Activated CD8-positive, alpha-beta memory T cell treated with anti-CD3 and anti-CD28 coated beads for 48 hours (primary cell): ENCODE results near the gene TMEM44.
"Not testable (repeated sequence)": the region's sequence is repeated elsewhere in the genome, so short reads cannot be mapped to it uniquely, and the experiment has no call there.

Experiments
- DNase-seq, 3 experiments: peaks; one replicate each; pipeline ENCODE4 v3.0.0-alpha.2; 2020; ENCODE audit warnings: low read depth in 2 of 3, low spot score in 2 of 3

TMEM44 gene

DNA sequence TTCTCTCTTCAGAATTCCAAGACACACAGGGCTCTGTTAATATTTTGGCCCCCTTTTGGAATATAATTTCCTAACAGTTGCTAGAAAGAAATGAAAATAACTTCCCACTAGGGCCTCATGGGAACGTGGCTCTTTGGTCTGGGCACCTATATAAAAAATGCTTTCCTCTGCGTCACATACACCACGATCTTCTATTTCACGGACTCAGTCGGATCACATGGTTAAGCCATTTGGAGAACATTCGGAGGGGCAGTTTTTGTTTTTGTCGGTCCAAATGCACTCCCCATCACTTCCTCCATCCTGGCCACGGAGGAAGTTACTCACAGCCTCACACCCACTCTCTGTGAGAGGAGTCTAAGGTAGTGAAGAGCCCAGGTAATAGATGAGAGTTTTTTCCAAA, 21.0 kb downstream of the TMEM44 start:
- no peak for DNase-seq

DNA sequence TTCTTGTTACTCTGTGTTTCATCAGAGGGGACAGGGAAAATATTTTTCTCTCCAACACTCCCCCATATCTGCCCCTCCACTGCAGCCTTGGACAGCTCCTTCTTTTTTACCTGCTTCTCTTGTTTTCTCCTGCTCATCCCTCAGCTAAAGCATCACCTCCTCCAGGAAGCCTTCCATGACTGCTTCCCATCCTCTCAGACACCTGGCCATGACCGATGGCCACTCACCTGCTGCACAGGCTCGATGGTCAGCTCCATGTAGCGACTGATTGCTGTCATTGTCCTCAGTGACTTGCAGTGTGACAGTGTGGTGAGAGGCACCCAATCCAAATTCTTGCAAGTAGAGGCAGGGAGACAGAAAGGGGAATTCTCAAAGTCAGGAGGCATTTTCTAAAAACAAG, 22.5 kb downstream of the TMEM44 start:
- no peak for DNase-seq

DNA sequence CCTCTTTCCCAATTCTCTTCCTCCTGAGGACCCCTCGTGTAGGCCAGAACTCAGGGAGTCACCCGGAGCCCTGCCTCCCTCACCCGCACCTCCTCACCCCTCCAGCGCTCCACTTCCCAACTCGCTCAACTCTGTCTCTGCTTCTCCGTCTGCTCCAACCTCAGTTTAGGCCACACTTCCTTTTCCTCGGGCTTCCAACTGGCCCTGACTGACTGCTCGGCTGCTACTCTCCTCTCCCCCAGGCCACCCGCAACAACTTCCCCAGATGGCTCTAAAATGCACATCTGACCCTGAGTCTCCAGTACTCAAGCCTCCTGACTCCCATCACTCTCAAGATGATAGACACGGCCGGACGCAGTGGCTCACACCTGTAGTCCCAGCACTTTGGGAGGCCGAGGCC, 23.6 kb downstream of the TMEM44 start:
- no peak for DNase-seq

DNA sequence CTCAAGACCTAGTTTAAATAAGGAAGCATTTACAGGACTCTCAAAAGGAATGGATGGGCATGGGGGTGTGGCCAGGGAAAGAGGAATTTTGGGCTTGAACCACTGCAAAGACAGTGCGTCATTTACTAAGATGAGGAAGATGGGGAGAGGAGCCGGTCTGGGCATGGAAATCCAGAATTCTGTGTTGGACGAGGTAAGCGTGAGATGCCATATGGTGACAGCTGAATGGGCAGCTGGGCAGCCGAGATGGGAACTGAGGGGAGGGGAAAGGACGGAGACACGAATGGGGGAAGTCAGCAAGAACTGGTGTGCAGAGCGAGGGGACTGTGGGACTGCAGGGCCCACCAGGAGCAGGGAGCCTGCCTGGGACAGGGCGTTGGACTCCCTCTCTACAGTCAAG, 24.2 kb downstream of the TMEM44 start:
- no peak for DNase-seq

DNA sequence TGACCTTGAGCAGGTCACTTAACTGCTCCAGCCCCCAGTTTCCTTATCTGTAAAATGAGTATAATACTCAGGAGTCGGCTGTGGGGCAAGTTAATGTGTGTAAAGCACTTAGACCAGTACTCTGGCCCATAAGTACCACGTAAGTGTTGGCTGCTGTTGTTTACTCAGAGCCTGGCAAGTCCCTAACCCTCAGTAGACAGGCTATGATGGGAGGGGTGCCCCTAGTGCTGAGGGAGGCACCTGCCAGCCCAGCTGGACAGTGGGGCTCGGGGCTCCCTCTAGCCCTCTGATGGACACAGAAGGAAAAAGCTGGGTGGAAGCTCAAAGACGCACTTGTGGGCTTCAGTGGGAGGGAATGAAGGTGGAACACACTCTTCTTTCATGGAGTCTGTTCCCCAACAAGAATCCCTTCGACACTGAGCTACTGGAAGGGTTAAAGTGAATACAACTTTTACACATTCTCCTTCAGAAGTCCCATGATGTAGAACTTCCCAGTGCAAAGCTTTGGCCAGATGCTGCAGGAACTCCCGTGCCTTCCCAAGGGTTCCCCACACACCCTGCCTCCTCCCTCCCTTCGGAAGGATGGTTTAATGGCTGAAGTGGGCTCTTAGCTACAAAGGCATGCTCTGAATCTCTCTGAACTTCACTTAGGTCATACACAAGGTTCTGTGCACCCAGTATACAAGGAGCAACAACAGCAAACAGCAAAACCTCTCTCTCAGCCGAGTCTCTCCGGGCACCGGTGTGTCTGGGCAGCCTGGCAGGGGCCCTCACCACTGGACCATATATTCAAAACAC, 25.4 kb downstream of the TMEM44 start:
- DNase-seq = no peak

DNA sequence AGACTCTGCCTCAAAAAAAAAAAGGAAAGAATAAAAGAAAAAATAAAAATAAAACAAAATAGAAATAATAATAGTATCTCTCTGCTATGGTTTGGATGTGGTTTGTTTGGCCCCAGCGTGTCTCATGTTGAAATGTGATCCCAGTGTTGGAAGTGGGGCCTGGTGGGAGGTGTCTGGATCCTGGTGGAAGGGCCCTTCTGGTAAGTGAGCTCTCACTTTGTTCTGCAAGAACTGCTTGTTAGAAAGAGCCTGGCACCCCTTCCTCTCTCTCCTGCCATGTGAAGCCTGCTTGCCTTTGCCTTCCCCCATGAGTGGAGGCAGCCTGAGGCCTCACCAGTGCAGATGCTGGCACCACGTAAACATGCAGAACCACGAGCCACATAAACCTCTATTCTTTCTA, 26.3 kb downstream of the TMEM44 start:
- no peak for DNase-seq

DNA sequence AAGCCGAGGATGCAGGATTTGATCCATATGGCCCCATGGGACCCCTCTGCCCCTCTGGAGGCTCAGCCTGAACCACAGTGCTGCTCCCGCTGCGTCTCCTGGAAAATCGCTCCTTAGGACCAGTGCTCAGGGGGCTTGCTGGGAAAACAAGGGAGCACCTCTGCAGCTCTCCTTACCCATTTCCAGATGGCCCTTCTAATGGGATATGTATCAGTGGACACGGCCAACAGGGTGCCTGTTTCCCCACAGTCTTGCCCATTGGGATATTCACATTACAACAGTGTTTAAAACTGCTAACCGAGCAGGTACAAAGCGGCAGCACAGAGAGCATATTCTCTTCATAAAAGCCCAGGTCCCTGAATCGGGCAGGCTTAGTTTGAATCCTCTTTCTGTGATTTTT, 27.1 kb downstream of the TMEM44 start:
- no peak for DNase-seq

DNA sequence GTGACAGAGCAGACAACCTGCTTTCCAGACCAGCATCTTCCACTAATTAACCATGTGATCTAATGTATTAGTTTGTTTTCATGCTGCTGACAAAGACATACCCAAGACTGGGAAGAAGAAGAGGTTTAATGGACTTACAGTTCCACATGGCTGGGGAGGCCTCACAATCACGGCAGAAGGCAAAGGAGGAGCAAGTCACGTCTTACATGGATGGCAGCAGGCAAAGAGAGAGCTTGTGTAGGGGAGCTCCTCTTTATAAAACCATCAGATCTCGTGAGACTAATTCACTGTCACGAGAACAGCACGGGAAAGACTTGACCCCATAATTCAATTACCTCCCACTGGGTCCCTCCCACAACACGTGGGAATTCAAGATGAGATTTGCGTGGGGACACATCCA, 27.9 kb downstream of the TMEM44 start:
- DNase-seq = not testable (repeated sequence)

DNA sequence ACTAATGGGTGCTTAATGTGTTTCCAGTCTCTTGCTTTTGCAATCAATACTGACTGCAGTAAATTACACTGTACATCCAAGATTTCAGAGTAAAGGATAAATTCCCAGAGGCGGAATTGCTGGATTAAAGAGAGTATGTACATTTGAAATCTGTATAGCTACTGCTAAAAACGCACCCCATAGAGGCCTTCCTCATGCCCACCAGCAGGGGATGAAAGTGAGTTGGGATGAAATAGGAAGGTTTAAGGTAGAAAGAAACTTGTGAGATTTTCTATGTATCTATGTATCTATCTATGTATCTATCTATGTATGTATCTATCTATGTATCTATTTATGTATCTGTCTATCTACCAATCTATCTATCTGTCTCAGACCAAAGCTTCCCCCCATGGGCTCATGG, 28.4 kb downstream of the TMEM44 start:
- DNase-seq = no peak

DNA sequence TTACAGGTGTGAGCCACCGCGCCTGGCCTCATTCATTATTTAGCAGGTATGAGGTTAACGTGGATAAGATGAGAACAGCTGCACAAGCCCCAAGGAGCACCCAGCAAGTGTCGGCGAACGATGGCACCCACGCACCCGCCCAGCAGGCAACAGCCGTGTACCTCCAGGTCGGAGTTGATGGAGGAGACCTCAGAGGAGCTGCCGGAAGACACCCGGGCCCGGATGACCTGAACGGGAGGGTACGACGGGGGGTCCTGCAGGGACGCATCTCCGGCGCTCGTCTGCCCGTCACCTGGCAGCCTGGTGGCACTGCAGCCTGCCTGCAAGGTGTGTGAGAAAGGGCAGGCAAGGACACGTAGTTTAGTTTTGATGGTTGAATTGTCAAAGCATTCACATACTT, 29.1 kb downstream of the TMEM44 start:
- no peak for DNase-seq

DNA sequence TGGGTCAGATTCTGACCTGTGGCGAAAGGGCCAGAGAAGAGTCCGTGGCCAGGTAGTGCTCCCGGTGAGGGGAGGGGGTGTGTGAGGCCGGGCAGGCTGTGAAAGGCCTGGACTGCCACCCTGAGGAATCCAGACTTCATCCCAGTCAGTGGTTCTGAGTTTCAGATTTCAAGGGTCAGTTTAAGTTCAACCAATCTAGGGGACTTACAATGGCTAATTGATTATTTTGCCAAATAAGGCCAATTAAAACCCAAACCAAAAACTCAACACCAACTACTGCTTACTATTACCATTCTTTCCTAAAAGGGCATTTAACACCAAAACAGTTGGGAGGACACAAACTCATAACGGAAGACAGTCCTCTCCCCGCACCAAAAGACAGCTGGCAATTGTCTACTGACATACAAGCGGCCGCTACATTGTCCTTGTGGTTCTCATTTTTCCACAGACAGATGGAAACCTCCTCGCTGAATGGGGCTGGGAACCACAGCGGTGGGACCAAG, 30.5 kb downstream of the TMEM44 start:
- no peak for DNase-seq

DNA sequence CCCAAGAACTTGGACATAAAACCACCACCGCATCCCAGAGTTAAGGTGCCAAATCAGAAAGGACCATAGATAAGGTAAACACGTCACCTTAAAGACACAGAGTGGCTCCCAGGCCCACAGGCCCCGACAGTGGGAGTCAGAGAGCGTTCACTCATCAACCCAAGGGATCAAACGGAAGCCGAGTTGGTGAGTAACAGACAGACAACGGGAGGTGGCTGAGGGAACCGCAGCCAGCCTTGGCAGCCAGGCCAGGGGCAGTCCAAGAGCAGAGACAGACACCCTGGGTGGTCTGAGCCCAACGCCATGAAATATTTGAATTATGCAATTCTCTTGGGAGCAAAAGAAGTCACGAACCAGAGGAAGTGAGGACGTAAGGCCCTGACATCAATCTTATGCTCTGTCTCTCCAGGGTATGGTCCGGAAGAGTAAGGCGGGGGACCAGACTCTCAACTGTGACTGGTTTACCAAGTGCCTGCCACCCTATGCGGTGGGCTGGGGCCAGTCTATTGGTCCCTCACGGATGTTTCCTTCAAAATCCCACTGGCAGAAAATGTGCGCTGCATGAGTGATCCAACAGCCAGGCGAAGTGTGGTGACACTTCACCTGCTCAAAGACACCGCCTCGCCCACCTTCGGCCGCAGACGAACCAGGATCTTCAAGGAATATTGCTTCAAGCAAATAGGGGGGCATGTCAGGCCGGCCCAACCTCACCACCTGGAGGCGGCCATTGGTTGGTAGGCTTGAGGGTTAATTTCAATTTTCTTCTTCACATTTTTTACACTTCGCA, 34.3 kb downstream of the TMEM44 start:
- no peak for DNase-seq

DNA sequence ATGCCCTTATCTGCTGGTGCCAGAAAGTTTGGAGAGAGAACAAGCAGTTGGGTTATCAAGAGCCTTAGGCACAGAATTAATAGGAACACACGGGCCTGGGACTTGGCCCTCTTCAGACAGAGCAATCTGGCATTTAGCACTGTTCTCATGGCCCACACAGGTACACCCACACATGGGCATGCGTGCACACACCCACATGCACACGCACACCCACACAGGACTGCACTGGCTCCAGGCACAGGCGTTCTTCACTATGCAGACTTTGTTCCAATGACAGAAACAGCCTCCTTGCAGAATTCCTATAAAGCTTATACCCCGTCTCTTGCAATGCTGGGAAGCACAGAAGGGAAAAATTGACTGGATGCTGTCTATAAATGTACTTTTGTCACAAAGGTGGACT, 36.3 kb downstream of the TMEM44 start:
- no peak for DNase-seq

DNA sequence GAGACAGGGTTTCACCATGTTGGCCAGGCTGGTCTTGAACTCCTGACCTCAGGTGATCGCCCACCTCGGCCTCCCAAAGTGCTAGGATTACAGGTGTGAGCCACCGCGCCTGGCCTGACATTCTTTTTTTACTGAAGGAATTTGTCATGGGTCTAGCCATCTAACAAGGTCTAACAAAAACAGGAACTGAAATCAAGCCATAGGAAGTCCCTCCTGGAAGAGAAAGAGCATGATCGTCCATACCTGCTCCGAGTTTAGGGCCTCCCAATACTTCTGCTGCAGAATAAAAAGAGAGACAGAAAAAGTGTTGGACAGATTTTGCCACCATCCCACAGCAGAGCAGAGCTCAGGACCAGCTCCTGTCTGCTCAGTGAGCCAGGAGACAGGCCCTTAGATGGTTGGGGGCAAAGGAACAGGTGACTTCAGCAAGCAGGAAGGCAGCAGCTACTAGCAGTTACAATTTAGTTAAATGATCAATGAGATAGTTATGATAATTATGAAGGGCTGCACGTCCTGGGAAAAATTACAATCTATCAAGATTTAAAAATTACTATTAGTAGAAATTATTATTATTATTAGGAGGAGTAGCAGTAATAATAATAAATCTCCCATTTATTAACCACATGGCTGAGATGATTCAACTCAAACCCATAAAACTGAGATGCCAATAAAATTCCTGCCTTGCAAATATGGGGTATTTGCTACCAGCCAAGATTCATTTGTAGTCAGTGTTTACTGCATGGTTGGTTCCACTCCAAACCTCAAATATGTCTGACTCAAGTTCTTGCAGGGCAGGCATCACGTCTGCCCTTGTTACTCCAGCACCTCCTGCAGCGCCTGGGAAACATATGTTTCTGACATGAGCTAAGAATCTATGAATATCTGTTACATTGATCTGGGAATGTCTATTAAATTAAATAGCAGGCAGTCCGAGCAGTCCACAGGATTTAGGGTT, 40.1 kb downstream of the TMEM44 start:
- DNase-seq = no peak

DNA sequence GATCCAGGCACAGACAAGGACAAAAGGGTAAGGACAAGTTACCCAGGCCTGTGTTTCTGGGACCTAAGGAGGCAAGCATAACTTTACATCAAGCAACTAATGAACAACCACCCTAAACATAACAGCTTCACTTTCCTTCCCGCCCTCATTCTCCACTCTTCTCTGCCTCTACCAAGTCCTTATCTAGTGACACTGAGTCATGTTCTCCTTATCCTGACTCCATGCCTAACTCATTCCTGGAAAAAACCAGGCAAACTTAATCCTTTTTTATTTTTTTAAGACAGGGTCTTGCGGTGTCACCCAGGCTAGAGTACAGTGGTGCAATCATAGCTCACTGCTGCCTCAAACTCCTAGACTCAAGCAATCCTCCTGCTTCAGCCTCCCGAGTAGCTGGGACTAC, 44.5 kb downstream of the TMEM44 start:
- no peak for DNase-seq

DNA sequence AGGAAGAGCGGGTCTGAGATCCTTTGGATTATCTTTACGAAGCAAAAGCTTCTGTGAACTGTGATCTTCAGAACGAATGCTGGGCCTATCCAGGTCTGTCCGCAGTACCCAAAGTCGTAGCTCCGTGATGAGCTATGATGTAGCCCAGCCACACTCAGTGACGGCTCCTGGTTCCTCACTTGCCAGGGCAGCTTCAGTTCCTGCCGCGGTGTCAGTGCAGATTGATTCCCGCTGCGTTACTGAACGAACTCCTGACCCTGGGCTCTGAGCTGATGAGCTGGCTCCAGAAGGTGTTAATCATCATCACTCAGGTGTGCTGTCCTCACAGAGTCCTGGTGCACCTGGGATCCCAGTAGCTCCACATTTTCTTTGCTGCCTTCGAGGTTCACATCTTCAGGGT, 45.0 kb downstream of the TMEM44 start:
- no peak for DNase-seq

DNA sequence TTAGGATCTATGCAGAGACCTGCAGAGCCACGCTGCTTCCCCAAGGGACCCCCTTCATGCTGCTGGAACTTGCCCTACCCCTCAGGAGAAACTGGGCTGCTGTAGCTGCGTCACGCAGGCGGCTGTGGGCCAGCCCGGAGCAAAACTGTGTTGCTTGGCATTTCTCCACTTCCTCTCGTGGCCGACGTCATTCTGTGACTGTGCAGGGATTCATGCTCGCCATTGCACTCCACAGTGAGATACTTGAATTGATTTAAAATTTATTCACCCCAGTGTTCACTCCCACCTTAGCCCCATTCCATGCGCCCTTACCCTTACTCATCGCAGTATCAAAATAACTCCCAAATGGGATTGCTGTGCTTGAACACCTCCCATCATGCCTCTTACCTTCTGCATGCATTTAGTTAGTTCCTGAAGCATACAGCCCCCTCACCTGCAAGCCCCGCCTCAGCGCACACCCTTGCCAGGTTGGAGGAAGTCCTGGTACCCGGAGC, 45.7 kb downstream of the TMEM44 start:
- no peak for DNase-seq

DNA sequence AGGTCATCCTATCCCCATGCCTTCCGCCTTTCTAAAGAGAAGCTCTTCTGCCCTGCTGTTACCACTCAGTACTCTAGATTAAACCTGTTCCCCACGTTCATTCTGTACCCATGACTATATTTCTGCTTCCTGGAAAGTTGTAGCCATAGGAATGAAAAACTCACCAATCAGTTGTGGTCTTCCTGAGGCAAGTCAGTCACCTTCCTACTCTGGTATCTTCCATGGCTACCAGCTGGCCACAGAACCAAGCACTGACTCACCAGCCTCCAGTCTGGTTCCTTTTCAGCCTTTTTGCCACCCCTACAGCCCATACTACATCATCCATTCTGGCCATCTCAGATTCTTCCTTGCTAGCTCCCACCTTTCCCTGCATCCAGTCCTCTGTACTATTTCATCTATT, 46.4 kb downstream of the TMEM44 start:
- DNase-seq = no peak

DNA sequence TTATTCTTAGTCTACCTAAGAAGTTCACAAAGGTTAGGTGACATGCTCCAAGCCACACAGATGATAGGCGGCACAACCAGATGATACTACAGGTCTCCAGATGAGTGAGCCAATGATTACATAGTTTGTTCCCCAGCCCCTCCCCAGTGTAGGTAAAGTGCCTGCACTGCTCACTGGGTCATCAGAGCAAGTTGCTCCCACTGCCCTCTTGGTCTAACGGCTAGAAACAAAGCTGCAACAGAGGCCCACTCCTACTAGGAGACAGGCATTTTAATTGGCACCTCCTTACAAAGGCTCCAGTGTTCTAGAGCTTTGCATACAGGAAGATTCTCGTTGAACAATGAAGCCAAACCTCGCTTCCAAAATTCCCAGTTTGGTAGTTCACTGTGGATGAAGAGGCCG, 47.3 kb downstream of the TMEM44 start:
- no peak for DNase-seq

DNA sequence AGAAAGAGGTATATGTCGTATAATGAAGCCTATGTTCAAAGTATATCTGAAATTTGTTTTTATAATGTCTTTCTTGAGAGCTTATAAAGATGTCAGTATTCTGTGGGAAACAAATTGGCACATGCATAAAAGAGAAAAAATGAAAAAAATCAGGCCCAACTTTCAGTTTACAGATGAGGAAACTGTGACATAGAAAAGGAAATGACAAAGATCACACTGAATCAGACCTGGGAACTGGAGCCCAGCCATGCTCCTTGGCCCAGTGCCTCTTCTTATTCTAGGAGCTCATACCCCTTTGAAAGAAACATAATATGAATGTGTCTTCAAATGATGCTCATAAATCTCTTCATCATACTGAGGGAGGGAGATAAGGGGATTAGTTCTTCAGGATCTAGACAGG, 48.4 kb downstream of the TMEM44 start:
- no peak for DNase-seq

DNA sequence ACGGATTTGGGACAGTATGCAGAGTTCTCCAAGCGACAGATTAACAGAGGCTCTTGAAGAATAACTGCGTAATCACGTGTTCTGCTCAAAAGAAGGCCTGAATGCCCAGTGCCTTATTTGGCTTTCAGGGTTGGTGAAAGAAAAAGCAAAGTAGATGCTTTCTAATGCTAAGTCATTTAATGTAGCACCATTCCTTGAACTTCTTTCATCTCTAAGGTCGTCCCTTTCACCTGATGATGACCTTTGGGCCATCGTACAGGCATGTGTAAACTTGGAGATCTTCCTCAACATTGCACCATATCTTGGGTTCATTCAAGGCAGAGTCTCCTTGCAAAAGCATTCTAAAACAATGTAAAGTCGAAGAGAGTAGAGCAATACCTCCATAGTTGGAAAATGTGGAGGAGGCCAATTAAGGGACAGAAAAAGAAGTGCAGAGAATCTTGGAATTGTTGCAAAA, 48.9 kb downstream of the TMEM44 start:
- no peak for DNase-seq
